Measurements from ENCODE around the gene FAM81B.

DNA sequence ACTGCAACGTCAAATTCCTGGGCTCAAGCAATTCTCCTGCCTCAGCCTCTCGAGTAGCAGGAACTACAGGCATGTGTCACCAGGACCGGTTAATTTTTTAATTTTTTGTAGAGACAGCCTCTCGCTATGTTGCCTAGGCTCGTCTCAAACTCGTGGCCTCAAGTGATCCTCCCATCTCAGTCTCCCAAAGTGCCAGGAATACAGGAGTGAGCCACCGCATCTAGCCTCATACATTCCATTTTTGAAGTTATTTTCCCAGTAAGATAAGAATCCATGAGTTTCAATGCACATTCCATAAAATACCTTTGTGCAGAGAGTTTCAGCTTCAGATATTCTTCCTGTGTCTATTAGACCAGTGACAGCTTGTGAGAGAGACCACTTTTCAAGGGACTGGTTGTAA, 93.3 kb downstream of the FAM81B start:
- TF ChIP-seq, protein P1, sequence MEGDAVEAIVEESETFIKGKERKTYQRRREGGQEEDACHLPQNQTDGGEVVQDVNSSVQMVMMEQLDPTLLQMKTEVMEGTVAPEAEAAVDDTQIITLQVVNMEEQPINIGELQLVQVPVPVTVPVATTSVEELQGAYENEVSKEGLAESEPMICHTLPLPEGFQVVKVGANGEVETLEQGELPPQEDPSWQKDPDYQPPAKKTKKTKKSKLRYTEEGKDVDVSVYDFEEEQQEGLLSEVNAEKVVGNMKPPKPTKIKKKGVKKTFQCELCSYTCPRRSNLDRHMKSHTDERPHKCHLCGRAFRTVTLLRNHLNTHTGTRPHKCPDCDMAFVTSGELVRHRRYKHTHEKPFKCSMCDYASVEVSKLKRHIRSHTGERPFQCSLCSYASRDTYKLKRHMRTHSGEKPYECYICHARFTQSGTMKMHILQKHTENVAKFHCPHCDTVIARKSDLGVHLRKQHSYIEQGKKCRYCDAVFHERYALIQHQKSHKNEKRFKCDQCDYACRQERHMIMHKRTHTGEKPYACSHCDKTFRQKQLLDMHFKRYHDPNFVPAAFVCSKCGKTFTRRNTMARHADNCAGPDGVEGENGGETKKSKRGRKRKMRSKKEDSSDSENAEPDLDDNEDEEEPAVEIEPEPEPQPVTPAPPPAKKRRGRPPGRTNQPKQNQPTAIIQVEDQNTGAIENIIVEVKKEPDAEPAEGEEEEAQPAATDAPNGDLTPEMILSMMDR (IDR thresholded peaks at IDR 0.05) = no peak
- no peak for TF ChIP-seq POLR2A (IDR thresholded peaks at IDR 0.05)

Measured in heart left ventricle (tissue), 13 donors.